Osteoblast (primary cell): ENCODE measurements around the gene OR2L5. TPM values are rescaled to one million over a fixed set of nuclear protein-coding genes. Genes with fewer than 3 reads are reported as not detected.

Experiments
- DNase-seq: peaks from one replicate; pipeline ENCODE4 v3.0.0; 2011; ENCODE audit warnings: low spot score, mixed read lengths; ENCODE audit not compliant: insufficient read length; ENCODE audit errors: missing footprints
- H2AFZ ChIP-seq: 2 replicates; pipeline ENCODE4 v1.6.0; 2011; ENCODE audit warnings: mild to moderate bottlenecking, low read length
- H3K27ac ChIP-seq: 2 replicates; pipeline ENCODE4 v1.5.1; 2011; ENCODE audit warnings: mild to moderate bottlenecking, low read depth, low read length, moderate library complexity
- H3K27me3 ChIP-seq: 2 replicates; pipeline ENCODE4 v1.6.0; 2012; ENCODE audit warnings: mild to moderate bottlenecking, control low read depth, inconsistent platforms, low read length, moderate library complexity; ENCODE audit not compliant: insufficient read depth
- H3K36me3 ChIP-seq: 2 replicates; pipeline ENCODE4 v1.5.1; 2011; ENCODE audit warnings: mild to moderate bottlenecking, low read length, control low read depth, moderate library complexity; ENCODE audit not compliant: insufficient read depth
- H3K4me1 ChIP-seq: 2 replicates; pipeline ENCODE4 v1.5.1; 2011; ENCODE audit warnings: mild to moderate bottlenecking, low read length, control low read depth, moderate library complexity; ENCODE audit not compliant: insufficient read depth
- H3K4me2 ChIP-seq: 2 replicates; pipeline ENCODE4 v1.6.0; 2011; ENCODE audit warnings: mild to moderate bottlenecking, low read length; ENCODE audit not compliant: insufficient read depth
- H3K4me3 ChIP-seq: fragments of 200-600 bp; sonication (generic); 3 replicates; pipeline ENCODE4 v1.5.1; 2012; ENCODE audit warnings: mild to moderate bottlenecking, low read length, inconsistent platforms; ENCODE audit not compliant: insufficient read depth
- H3K79me2 ChIP-seq: 2 replicates; pipeline ENCODE4 v1.6.0; 2012; ENCODE audit warnings: mild to moderate bottlenecking, low read length, control low read depth, inconsistent platforms; ENCODE audit not compliant: insufficient read depth
- H3K9me3 ChIP-seq: 2 replicates; pipeline ENCODE4 v1.5.1; 2011; ENCODE audit warnings: low read depth, low read length, control low read depth
- H4K20me1 ChIP-seq: 2 replicates; pipeline ENCODE4 v1.6.0; 2012; ENCODE audit warnings: mild to moderate bottlenecking, low read length, control low read depth; ENCODE audit not compliant: insufficient read depth
- total RNA-seq: library from RNA; depleted of rRNA; stranded (reverse); fragments of >200 nt; gene quantifications from 2 replicates; pipeline ENCODE4 v1.2.3, GENCODE V29; 2012
- TF ChIP-seq, protein P1 (sequence below): IDR thresholded peaks from 2 replicates; pipeline ENCODE4 v1.5.1; 2011; ENCODE audit warnings: mild to moderate bottlenecking, low read depth, low read length, moderate library complexity; ENCODE audit errors: extremely low read depth

Gene OR2L5
- total RNA-seq, 1 donor, result not detected

DNA sequence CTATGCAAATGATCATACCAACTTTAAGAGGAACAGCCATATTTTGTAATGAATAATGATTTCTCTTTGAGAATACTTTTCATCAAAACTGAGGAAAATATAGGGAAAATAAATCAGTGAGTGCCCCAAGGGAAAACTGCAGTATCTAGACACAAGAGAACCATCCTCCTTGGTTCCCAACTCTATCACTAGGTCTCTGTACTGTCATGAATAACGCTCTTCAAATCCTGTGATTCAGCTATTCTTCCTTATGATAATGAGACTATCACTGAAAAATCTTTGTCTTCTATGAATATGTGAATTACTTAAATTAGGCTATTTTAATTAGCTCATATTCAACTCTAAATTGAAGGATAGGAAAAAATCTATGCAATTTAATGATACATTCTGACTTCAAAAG is 2.3 kb downstream of the OR2L5 start:
- H3K36me3 ChIP-seq, result no peaks in the 10 kb centered on the region
- TF ChIP-seq, protein P1, sequence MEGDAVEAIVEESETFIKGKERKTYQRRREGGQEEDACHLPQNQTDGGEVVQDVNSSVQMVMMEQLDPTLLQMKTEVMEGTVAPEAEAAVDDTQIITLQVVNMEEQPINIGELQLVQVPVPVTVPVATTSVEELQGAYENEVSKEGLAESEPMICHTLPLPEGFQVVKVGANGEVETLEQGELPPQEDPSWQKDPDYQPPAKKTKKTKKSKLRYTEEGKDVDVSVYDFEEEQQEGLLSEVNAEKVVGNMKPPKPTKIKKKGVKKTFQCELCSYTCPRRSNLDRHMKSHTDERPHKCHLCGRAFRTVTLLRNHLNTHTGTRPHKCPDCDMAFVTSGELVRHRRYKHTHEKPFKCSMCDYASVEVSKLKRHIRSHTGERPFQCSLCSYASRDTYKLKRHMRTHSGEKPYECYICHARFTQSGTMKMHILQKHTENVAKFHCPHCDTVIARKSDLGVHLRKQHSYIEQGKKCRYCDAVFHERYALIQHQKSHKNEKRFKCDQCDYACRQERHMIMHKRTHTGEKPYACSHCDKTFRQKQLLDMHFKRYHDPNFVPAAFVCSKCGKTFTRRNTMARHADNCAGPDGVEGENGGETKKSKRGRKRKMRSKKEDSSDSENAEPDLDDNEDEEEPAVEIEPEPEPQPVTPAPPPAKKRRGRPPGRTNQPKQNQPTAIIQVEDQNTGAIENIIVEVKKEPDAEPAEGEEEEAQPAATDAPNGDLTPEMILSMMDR, result no peak
- no peaks in the 10 kb centered on the region for H3K4me1 ChIP-seq
- H3K4me2 ChIP-seq, result no peak overlapping the region
- no peaks in the 10 kb centered on the region for H3K79me2 ChIP-seq
- no peak overlapping the region for H2AFZ ChIP-seq
- no peak for DNase-seq
- no peaks in the 10 kb centered on the region for H3K27me3 ChIP-seq
- no peaks in the 10 kb centered on the region for H3K9me3 ChIP-seq
- no peak overlapping the region for H3K4me3 ChIP-seq
- no peak overlapping the region for H3K27ac ChIP-seq
- no peaks in the 10 kb centered on the region for H4K20me1 ChIP-seq

DNA sequence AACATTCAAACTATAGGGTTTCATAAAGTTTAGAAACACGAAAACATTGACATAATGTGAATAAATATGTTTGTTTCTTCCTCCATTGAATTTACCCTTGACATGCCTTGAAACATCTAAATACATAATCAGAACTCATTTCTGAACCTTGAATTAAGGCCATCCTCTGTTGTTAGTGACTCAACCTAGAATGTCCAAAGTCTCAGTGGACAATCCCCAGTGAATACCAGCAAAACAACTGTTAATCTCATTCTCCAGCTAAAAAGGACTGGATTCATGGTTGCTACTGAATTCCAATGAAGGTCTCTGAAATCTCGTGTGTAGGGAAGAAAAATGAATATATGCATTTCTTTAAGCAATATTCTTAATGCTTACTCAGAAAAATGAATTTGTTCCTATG is 16.3 kb downstream of the OR2L5 start, which contains the start of gene OR2L2:
TSS of gene OR2L2 (plus strand) at position 301 of the 400 bp plus-strand sequence. CDS start 8,198 bp downstream, outside the sequence.
- no peak within 1 kb of the TSS for H3K4me3 ChIP-seq
- no peaks in the 10 kb centered on the region for H4K20me1 ChIP-seq
- H3K9me3 ChIP-seq, result peaks cover 6% of the 10 kb centered on the region
- no peak within 1 kb of the TSS for H3K4me2 ChIP-seq
- H3K27me3 ChIP-seq, result no peaks in the 10 kb centered on the region
- H3K79me2 ChIP-seq, result no peaks in the 10 kb centered on the region
- DNase-seq, result no peak
- no peak within 1 kb of the TSS for H3K27ac ChIP-seq
- no peaks in the 10 kb centered on the region for H3K36me3 ChIP-seq
- no peaks in the 10 kb centered on the region for H3K4me1 ChIP-seq
- no peak within 1 kb of the TSS for H2AFZ ChIP-seq
- TF ChIP-seq, protein P1, result no peak

DNA sequence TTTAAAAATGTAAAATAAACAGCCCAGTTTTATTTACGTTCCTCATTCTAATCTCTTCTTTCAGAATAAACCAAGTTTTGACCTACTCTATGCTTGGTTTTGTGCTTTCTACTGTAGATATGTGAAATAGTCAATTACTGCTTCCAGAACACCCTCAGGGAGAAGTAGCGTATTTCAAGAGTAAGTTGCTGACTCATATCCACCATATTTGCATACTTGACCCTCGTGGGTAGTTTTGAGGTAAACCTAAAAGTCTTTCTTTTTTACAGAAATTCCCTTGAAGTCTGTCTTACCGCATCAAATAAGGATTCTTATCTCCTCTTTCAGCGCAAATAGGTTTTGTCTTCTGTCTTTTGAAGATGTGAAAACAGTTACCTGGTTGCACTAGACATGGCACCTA is 31.7 kb downstream of the OR2L5 start:
- no peak overlapping the region for H2AFZ ChIP-seq

DNA sequence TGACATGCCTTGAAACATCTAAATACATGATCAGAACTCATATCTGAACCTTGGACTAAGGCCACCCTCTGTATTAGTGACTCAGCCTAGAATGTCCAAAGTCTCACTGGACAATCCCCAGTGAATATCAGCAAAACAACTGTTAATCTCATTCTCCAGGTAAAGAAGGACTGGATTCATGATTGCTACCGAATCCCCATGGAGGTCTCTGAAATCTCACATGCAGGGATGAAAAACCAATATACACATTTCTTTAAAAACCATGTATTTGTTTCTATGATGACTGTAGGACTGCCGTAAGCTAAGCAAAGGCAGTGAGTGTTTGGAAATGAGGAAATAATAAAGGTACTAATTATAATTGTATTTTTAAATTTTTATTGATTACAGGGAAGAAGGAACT is 33.1 kb downstream of the OR2L5 start, which contains the start of gene OR2L3:
TSS of gene OR2L3 (plus strand) at position 301 of the 400 bp plus-strand sequence. CDS start 13,846 bp downstream, outside the sequence.
- no peaks in the 10 kb centered on the region for H3K79me2 ChIP-seq
- no peaks in the 10 kb centered on the region for H3K27me3 ChIP-seq
- H3K36me3 ChIP-seq, result no peaks in the 10 kb centered on the region
- no peaks in the 10 kb centered on the region for H4K20me1 ChIP-seq
- no peak within 1 kb of the TSS for H2AFZ ChIP-seq
- no peaks in the 10 kb centered on the region for H3K4me1 ChIP-seq
- no peaks in the 10 kb centered on the region for H3K9me3 ChIP-seq
- H3K4me2 ChIP-seq, result no peak within 1 kb of the TSS
- H3K4me3 ChIP-seq, result no peak within 1 kb of the TSS
- no peak for DNase-seq
- TF ChIP-seq, protein P1, result no peak
- no peak within 1 kb of the TSS for H3K27ac ChIP-seq

More for the DNA sequence above, 31.7 kb downstream of the OR2L5 start:
- TF ChIP-seq, protein P1, result no peak
- no peaks in the 10 kb centered on the region for H3K9me3 ChIP-seq
- no peak overlapping the region for H3K4me3 ChIP-seq
- no peaks in the 10 kb centered on the region for H3K79me2 ChIP-seq
- DNase-seq, result no peak
- no peaks in the 10 kb centered on the region for H4K20me1 ChIP-seq
- H3K27ac ChIP-seq, result no peak overlapping the region
- H3K36me3 ChIP-seq, result no peaks in the 10 kb centered on the region
- H3K4me2 ChIP-seq, result no peak overlapping the region
- no peaks in the 10 kb centered on the region for H3K4me1 ChIP-seq
- H3K27me3 ChIP-seq, result no peaks in the 10 kb centered on the region
